Thymus (tissue), 11 donors: ENCODE data around the gene CLN6. TPM values are rescaled to one million over a fixed set of nuclear protein-coding genes. Genes with fewer than 3 reads are reported as not detected.

Experiments used
- DNase-seq, 9 donors: peaks; one replicate each; pipeline ENCODE4 v3.0.0-alpha.2; 2013; ENCODE audit warnings: low spot score in 9 of 9, low read depth in 6 of 9, missing footprints in 1 of 9
- H3K27ac ChIP-seq, 2 donors: one replicate each; pipeline ENCODE4 v1.5.1; 2013; ENCODE audit warnings: control low read depth in 1 of 2, low read depth in 1 of 2, low read length in 1 of 2, mild to moderate bottlenecking in 1 of 2, moderate library complexity in 1 of 2
- H3K27me3 ChIP-seq, 2 donors: one replicate each; pipeline ENCODE4 v1.5.1; 2013; ENCODE audit warnings: low read length in 1 of 2; ENCODE audit not compliant: control insufficient read depth in 2 of 2, insufficient read depth in 1 of 2
- H3K36me3 ChIP-seq, 2 donors: one replicate each; pipeline ENCODE4 v1.5.1; 2013; ENCODE audit warnings: low read length in 1 of 2, mild to moderate bottlenecking in 1 of 2, moderate library complexity in 1 of 2; ENCODE audit not compliant: control insufficient read depth in 2 of 2, insufficient read depth in 2 of 2
- H3K4me1 ChIP-seq, 2 donors: one replicate each; pipeline ENCODE4 v1.5.1; 2013; ENCODE audit warnings: low read length in 2 of 2; ENCODE audit not compliant: control insufficient read depth in 2 of 2, insufficient read depth in 2 of 2
- H3K4me3 ChIP-seq, 2 donors: one replicate each; pipeline ENCODE4 v1.5.1; 2013; ENCODE audit warnings: low read length in 2 of 2, control low read depth in 1 of 2, mild to moderate bottlenecking in 1 of 2
- H3K9me3 ChIP-seq, 2 donors: one replicate each; pipeline ENCODE4 v1.5.1; 2013; ENCODE audit warnings: low read length in 1 of 2, mild to moderate bottlenecking in 1 of 2; ENCODE audit not compliant: control insufficient read depth in 2 of 2, insufficient read depth in 1 of 2
- WGBS: extraction: QIAGEN DNeasy Blood & Tissue Kit; methylation state at CpG from one replicate; pipeline ENCODE4 v1.1.7; 2013; 5-methylcytosine and 5-hydroxymethylcytosine counted together
- polyA plus RNA-seq: library from polyadenylated mRNA; stranded (reverse); fragments of 200-250 nt; gene quantifications from one replicate; pipeline ENCODE4 v1.2.3, GENCODE V29; 2013
- total RNA-seq: library from RNA; stranded (reverse); fragments of 120-200 nt; gene quantifications from one replicate; pipeline ENCODE4 v1.2.4, GENCODE V29; 2013
- donor health status: healthy.

CLN6 gene
- total and polyA plus RNA-seq, 2 donors: 6.5 to 14.2 TPM

DNA sequence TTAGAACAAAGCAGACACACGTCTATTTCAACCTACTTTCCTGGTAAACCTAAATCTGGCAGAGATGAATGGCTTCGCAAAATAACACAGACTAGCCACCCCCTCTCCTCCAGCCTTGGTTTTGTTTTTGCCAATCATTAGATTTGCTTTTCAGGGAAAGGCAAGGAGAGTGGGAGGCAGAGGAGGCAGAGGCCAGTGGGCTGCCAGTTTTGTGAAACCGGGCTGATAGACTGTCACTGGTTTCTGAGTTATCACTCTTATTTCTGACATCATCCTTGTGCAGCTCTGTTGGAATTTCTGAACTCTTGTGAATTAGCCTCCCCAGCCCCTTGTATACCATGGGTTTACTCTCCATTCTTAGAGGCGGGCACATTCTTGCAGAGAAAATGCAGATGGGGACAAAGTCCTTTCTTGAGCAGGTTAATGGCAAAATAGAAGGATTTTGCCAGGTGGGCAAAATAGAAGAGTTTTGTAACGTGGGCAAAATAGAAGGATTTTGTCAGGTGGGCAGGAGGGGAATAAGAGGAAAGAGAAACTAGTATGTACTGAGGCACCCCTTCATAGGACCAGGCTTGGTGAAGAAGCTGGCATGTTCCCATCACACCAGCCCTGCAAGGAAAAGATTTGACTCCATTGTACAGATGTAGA lies 44.8 kb upstream of the CLN6 start:
- Histone ChIP-seq H3K36me3 (no peaks in the 10 kb centered on the region), H3K27ac (no peak overlapping the region), H3K4me3 (no peak overlapping the region), H3K9me3 (no peaks in the 10 kb centered on the region), H3K27me3 (peaks cover 0 to 3% of the 10 kb centered on the region in 2 donors), H3K4me1 (peaks cover 0 to 17% of the 10 kb centered on the region in 2 donors)
- DNase-seq: no peak
- WGBS: 83% methylated on average over 5 of the region's 5 CpGs

DNA sequence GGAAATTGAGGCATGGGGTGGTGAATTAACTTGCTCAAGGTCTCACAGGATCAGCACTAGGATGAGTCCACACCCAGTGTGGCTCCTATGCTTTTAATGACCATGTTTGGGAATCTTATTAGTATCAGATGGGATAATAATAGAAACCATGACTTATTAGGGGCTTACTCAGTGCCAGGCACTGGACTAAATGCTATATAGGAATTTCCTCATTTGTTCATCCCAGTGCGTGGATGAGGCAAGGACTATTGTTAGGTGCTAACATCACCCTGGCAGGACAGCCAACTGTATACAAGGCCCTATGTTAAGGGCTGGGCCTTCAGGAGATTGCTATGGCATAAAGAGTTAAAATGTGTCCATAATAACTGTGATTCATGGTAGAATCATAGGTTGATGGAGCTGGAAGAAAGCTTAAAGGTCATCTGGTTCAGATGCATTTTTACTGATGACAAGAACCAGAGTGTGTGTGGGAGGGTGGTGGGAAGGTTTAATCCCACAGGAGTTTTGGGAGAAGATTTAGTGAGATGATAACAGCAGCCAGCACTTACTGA lies 43.3 kb upstream of the CLN6 start:
- Histone ChIP-seq H3K27ac (peak overlapping the region in 1 of 2 donors; percentile 36), H3K4me3 (no peak overlapping the region), H3K9me3 (no peaks in the 10 kb centered on the region), H3K4me1 (peaks cover 0 to 11% of the 10 kb centered on the region in 2 donors), H3K27me3 (peaks cover 0 to 3% of the 10 kb centered on the region in 2 donors), H3K36me3 (no peaks in the 10 kb centered on the region)
- no peak for DNase-seq
- WGBS: 99% methylated on average over 1 of the region's 1 CpG

DNA sequence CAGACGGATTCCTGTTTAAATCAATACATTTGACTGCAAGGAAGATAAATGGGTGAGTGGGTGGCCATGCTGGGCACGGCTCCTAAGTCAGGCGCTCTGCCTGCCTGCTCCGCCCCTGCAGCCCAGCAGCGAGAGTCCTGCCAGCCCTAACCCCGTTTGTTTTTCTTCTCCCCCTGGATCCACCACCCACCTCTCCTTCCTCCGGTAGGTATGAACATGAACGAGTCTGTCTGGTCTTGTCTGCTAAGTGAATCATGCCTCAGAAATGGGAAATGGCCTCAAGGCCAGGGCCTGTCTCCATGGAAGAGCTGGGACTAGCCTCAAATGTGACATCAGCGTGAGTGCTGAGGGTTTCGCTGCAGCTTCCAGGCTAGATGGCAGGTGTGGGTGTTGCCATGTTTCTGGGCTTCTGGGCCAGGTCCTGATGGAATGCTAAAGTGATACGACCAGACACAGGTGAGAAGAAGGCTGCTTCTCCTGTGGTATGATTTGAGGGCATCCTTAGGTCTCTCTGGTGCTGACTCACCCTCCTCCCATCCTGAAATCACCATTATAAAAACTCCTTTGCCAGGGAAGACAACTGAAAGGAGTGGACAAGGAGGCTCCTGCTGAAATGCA lies 42.4 kb upstream of the CLN6 start:
- Histone ChIP-seq H3K4me3 (no peak overlapping the region), H3K4me1 (peaks cover 0 to 11% of the 10 kb centered on the region in 2 donors), H3K9me3 (no peaks in the 10 kb centered on the region), H3K27me3 (peaks cover 3 to 4% of the 10 kb centered on the region in 2 donors), H3K36me3 (no peaks in the 10 kb centered on the region), H3K27ac (peak overlapping the region; percentile 1 to 46)
- no peak for DNase-seq
- WGBS: 91% methylated on average over 11 of the region's 11 CpGs

DNA sequence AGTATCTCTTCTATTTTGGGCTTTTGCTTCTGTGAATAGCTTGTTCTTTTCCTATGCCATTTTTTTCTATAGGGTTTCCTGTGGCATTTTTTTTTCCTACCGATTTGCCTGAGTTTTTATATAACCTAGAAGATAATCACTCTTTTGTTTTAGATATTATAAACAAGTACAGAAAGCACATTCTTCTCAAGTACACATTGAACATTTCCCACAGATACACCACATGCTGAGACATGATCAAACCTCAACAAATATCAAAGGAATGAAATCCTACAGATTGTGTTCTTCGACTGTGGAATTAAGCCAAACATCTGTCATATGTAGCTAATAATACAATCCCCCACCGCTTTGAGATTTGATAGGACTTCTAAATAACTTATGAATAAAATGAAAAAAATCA lies 38.9 kb upstream of the CLN6 start:
- WGBS: 64% methylated on average over 3 of the region's 3 CpGs
- DNase-seq: no peak
- Histone ChIP-seq H3K27ac (no peak overlapping the region), H3K4me1 (peaks cover 0 to 6% of the 10 kb centered on the region in 2 donors), H3K9me3 (no peaks in the 10 kb centered on the region), H3K36me3 (no peaks in the 10 kb centered on the region), H3K27me3 (peaks cover 4 to 5% of the 10 kb centered on the region in 2 donors), H3K4me3 (no peak overlapping the region)

DNA sequence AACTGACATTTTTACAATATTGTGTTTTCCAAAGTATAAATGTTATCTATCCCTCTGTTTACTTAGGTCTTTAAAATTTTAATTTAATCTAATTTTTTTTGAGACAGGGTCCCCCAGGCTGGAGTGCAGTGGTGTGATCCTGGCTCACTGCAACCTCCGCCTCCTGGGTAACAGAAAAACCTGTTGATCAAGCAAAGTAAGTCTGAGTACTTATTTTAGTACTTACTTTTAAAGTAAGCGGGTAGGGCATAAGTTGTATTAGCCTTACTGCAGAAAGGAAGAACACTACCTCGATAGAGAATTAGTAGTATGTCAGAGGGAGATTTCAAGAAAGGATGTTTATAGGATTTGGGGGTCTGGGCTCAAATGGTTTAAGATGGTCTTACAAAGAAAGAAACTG lies 36.1 kb upstream of the CLN6 start:
- peaks cover 2 to 4% of the 10 kb centered on the region in 2 donors for H3K27me3 ChIP-seq
- DNase-seq: no peak
- no peaks in the 10 kb centered on the region for H3K4me1 ChIP-seq
- no peak overlapping the region for H3K4me3 ChIP-seq
- no peak overlapping the region for H3K27ac ChIP-seq
- no peaks in the 10 kb centered on the region for H3K36me3 ChIP-seq
- 96% methylated on average over 3 of the region's 3 CpGs for WGBS
- H3K9me3 ChIP-seq: no peaks in the 10 kb centered on the region

DNA sequence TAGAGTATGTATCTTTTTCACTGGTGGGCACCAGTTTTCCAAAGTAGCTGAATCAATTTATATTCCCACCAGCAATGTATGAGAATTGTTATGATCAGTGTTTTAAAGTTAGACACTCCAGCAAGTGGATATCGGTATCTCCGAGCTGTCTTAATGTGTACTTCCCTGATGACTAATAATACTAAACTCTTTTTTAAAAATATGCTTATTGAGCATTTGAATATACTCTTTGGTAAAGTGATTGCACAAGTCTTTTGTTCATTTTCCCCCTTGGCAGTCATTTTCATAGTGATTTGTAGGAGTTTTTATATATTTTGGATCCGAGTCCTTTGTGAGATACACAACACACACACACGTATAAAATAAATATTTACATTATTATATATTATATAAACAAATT lies 35.6 kb upstream of the CLN6 start:
- H3K4me3 ChIP-seq: no peak overlapping the region
- no peaks in the 10 kb centered on the region for H3K36me3 ChIP-seq
- no peaks in the 10 kb centered on the region for H3K9me3 ChIP-seq
- no peak overlapping the region for H3K27ac ChIP-seq
- peaks cover 2 to 4% of the 10 kb centered on the region in 2 donors for H3K27me3 ChIP-seq
- 98% methylated on average over 4 of the region's 4 CpGs for WGBS
- H3K4me1 ChIP-seq: no peaks in the 10 kb centered on the region
- DNase-seq: no peak

DNA sequence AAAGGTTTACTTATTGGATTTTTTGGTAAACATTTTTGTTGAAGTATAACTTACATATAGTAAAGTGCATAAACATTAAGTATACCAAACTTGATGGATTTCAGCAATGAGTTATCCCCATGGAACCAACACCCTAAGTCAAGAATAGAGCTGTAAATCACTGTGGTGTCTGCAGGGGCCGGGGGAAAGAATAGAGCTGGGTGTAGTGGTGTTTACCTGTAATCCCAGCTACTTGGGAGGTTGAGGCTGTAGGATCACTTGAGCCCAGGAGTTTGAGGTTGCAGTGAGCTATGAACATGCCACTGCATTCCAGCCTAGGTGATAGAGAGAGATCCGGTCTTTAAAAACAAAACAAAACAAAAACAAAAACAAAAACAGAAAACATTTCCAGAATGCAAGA lies 34.8 kb upstream of the CLN6 start:
- Histone ChIP-seq H3K4me1 (no peaks in the 10 kb centered on the region), H3K27ac (no peak overlapping the region), H3K36me3 (no peaks in the 10 kb centered on the region), H3K4me3 (no peak overlapping the region), H3K9me3 (no peaks in the 10 kb centered on the region), H3K27me3 (peaks cover 2 to 4% of the 10 kb centered on the region in 2 donors)
- no peak for DNase-seq
- WGBS: 84% methylated on average over 2 of the region's 2 CpGs

DNA sequence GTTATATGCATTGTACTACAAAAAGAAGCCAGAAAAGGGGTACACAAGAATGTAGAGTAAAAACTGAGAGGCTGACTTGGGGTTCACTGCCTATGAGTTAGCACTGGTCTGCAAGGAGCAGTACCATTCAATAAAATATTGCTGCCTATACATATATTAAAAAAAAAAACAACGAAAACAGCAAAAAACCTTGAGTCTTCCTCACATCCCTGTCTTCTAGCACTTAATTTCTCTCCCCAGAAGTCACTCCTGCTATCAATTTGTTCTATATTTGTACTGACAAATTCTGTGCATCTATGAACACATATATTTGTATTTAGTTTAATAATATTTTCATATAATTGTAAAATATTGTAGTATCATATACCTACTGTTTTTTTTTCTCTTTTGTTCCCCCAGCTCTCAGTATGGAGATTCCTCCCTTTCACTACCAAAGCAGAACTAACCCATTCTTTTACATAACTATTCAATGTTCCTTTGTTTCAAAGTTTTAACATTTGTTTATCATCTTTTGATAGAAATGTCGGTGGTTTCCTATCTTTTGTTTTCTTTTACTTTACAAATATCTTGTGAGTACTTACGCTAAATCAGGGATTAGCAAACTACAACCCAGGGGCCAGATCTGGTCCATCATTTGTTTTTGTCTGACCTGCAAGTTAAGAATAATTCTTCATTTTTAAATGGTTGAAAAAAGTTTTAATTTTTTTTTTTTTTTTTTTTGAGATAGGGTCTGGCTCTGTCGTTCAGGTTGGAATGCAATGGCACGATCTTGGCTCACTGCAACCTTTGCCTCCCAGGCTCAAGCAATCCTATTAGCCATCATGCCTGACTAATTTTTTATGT lies 33.2 kb upstream of the CLN6 start:
- no peaks in the 10 kb centered on the region for H3K4me1 ChIP-seq
- H3K36me3 ChIP-seq: no peaks in the 10 kb centered on the region
- no peak for DNase-seq
- H3K27ac ChIP-seq: no peak overlapping the region
- H3K27me3 ChIP-seq: peaks cover 2 to 4% of the 10 kb centered on the region in 2 donors
- H3K9me3 ChIP-seq: no peaks in the 10 kb centered on the region
- WGBS: 86% methylated on average over 5 of the region's 5 CpGs
- H3K4me3 ChIP-seq: no peak overlapping the region

DNA sequence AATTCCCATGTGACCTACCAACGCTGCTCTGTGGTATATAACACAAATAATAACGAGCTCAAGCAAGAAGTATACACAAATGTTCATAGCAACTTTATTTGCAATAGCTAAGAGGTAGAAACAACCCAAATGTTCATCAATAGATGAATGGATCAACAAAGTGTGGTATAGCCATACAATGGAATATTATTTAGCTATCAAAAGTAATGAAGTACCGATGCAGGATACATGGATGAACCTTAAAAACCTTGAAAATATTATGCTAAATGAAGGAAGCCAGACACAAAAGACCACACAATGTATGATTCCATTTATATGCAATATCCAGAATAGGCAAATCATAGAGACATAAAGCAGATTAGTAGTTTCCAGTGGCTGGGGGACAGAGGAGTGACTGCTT lies 32.5 kb upstream of the CLN6 start:
- peaks cover 2 to 3% of the 10 kb centered on the region in 2 donors for H3K4me1 ChIP-seq
- 98% methylated on average over 3 of the region's 3 CpGs for WGBS
- peaks cover 0 to 2% of the 10 kb centered on the region in 2 donors for H3K27me3 ChIP-seq
- H3K4me3 ChIP-seq: no peak overlapping the region
- DNase-seq: no peak
- no peaks in the 10 kb centered on the region for H3K9me3 ChIP-seq
- no peak overlapping the region for H3K27ac ChIP-seq
- H3K36me3 ChIP-seq: no peaks in the 10 kb centered on the region
